Measurements from ENCODE around the gene DICER1.
"Not testable (repeated sequence)": the region's sequence is repeated elsewhere in the genome, so short reads cannot be mapped to it uniquely, and the experiment has no call there.

DICER1 gene

GRCh38 chr14:95157327-95158189, at the start of gene DICER1:
DICER1 (minus strand) TSS chr14:95157529; CDS start chr14:95133458, 24,071 bp downstream.
- DNase-seq, result peak; percentile 91

GRCh38 chr14:95206534-95206933, 49.2 kb upstream of the DICER1 start:
- no peak for DNase-seq

- no peak for DNase-seq
Observed at GRCh38 chr14:95204705-95205104, 47.4 kb upstream of the DICER1 start.

GRCh38 chr14:95201745-95202144, 44.4 kb upstream of the DICER1 start:
- DNase-seq, result not testable (repeated sequence)

- DNase-seq, result no peak
Observed at GRCh38 chr14:95200404-95200803, 43.1 kb upstream of the DICER1 start.

GRCh38 chr14:95199298-95199983, 42.1 kb upstream of the DICER1 start:
- DNase-seq, result no peak

GRCh38 chr14:95198320-95198719, 41.0 kb upstream of the DICER1 start:
- no peak for DNase-seq

- no peak for DNase-seq
Observed at GRCh38 chr14:95197551-95197950, 40.2 kb upstream of the DICER1 start.

GRCh38 chr14:95196826-95197545, 39.7 kb upstream of the DICER1 start:
- no peak for DNase-seq

- DNase-seq, result no peak
Observed at GRCh38 chr14:95196268-95196667, 38.9 kb upstream of the DICER1 start.

GRCh38 chr14:95195031-95195430, 37.7 kb upstream of the DICER1 start:
- DNase-seq, result no peak

GRCh38 chr14:95193081-95193480, 35.8 kb upstream of the DICER1 start:
- no peak for DNase-seq

GRCh38 chr14:95192311-95192710, 35.0 kb upstream of the DICER1 start:
- no peak for DNase-seq

- peak; percentile 11 for DNase-seq
Observed at GRCh38 chr14:95191445-95192199, 34.3 kb upstream of the DICER1 start.

- DNase-seq, result no peak
Observed at GRCh38 chr14:95190857-95191256, 33.5 kb upstream of the DICER1 start.

GRCh38 chr14:95190346-95190840, 33.1 kb upstream of the DICER1 start:
- DNase-seq, result no peak

- no peak for DNase-seq
Observed at GRCh38 chr14:95189367-95190132, 32.2 kb upstream of the DICER1 start.

GRCh38 chr14:95188380-95188779, 31.1 kb upstream of the DICER1 start:
- no peak for DNase-seq

- DNase-seq, result no peak
Observed at GRCh38 chr14:95185767-95186392, 28.6 kb upstream of the DICER1 start.

GRCh38 chr14:95185033-95185766, 27.9 kb upstream of the DICER1 start:
- DNase-seq, result peak; percentile 58

- no peak for DNase-seq
Observed at GRCh38 chr14:95184413-95184790, 27.1 kb upstream of the DICER1 start.
